Chondrocyte (in vitro differentiated cells): ENCODE results near the gene CACNB4. TPM values are rescaled to one million over a fixed set of nuclear protein-coding genes. Genes with fewer than 3 reads are reported as not detected.

Source experiments
- DNase-seq: peaks from one replicate; pipeline ENCODE4 v3.0.0; 2021; ENCODE audit warnings: mixed read lengths, low spot score
- H3K27ac Mint-ChIP-seq: one replicate; pipeline ENCODE4 v1.8.0; 2021; ENCODE audit warnings: mild to moderate bottlenecking, moderate library complexity, mixed read lengths; ENCODE audit not compliant: unreplicated experiment
- H3K27me3 Mint-ChIP-seq: 2 replicates; pipeline ENCODE4 v1.8.0; 2021; ENCODE audit warnings: low read depth, mixed read lengths
- H3K36me3 Mint-ChIP-seq: 2 replicates; pipeline ENCODE4 v1.8.0; 2021; ENCODE audit warnings: low read depth, mixed read lengths
- H3K4me1 Mint-ChIP-seq: 2 replicates; pipeline ENCODE4 v1.8.0; 2021; ENCODE audit warnings: low read depth, mild to moderate bottlenecking, mixed read lengths
- H3K4me3 Mint-ChIP-seq: one replicate; pipeline ENCODE4 v1.8.0; 2021; ENCODE audit warnings: mild to moderate bottlenecking, moderate library complexity, mixed read lengths; ENCODE audit not compliant: unreplicated experiment
- H3K9me3 Mint-ChIP-seq: 2 replicates; pipeline ENCODE4 v1.8.0; 2021; ENCODE audit warnings: low read depth, mixed read lengths
- CTCF ChIP-seq: fragments of 200-600 bp; sonication (generic); IDR thresholded peaks from 2 replicates; pipeline ENCODE4 v1.5.0; 2021; ENCODE audit warnings: antibody characterized with exemption, mild to moderate bottlenecking, moderate library complexity
- total RNA-seq: library from RNA; stranded (reverse); gene quantifications from 3 replicates; pipeline ENCODE4 v1.2.1, GENCODE V29; 2021

The CACNB4 gene
- total RNA-seq, 1 donor from 2014 or later = 2.1 TPM

GRCh38 chr2:151860613-151861146 lies 238.2 kb downstream of the CACNB4 start:
- Mint-ChIP-seq H3K27ac (no peak overlapping the region), H3K9me3 (no peaks in the 10 kb centered on the region)
- no peak for TF ChIP-seq CTCF

GRCh38 chr2:151860210-151860609 lies 238.6 kb downstream of the CACNB4 start:
- Mint-ChIP-seq H3K4me1 (peaks cover 25% of the 10 kb centered on the region), H3K27ac (no peak overlapping the region), H3K27me3 (no peaks in the 10 kb centered on the region), H3K36me3 (no peaks in the 10 kb centered on the region), H3K9me3 (no peaks in the 10 kb centered on the region), H3K4me3 (no peak overlapping the region)
- no peak for TF ChIP-seq CTCF
- no peak for DNase-seq

More at GRCh38 chr2:151860613-151861146, 238.2 kb downstream of the CACNB4 start:
- H3K27me3 Mint-ChIP-seq = no peaks in the 10 kb centered on the region
- H3K36me3 Mint-ChIP-seq = no peaks in the 10 kb centered on the region
- DNase-seq = no peak
- H3K4me1 Mint-ChIP-seq = peaks cover 25% of the 10 kb centered on the region
- H3K4me3 Mint-ChIP-seq = no peak overlapping the region

- Mint-ChIP-seq H3K9me3 (no peaks in the 10 kb centered on the region), H3K4me1 (peaks cover 40% of the 10 kb centered on the region), H3K27ac (no peak overlapping the region), H3K4me3 (no peak overlapping the region), H3K36me3 (no peaks in the 10 kb centered on the region), H3K27me3 (no peaks in the 10 kb centered on the region)
- no peak for DNase-seq
- TF ChIP-seq CTCF = no peak
Measured at GRCh38 chr2:151857650-151858049, 241.2 kb downstream of the CACNB4 start.

GRCh38 chr2:151855111-151855510 lies 243.7 kb downstream of the CACNB4 start:
- no peak for DNase-seq
- no peak for TF ChIP-seq CTCF
- Mint-ChIP-seq H3K9me3 (no peaks in the 10 kb centered on the region), H3K27me3 (no peaks in the 10 kb centered on the region), H3K27ac (no peak overlapping the region), H3K36me3 (no peaks in the 10 kb centered on the region), H3K4me1 (peaks cover 43% of the 10 kb centered on the region), H3K4me3 (no peak overlapping the region)

GRCh38 chr2:151853070-151853758 lies 245.6 kb downstream of the CACNB4 start:
- no peak for DNase-seq
- Mint-ChIP-seq H3K9me3 (no peaks in the 10 kb centered on the region), H3K27me3 (no peaks in the 10 kb centered on the region), H3K4me3 (no peak overlapping the region), H3K27ac (no peak overlapping the region), H3K36me3 (no peaks in the 10 kb centered on the region), H3K4me1 (peaks cover 43% of the 10 kb centered on the region)
- no peak for TF ChIP-seq CTCF
